NCI-H2107 (cell line): Measurements from ENCODE around the gene SRM.
"Not testable (repeated sequence)": the region's sequence is repeated elsewhere in the genome, so short reads cannot be mapped to it uniquely, and the experiment has no call there.

Experiments
- DNase-seq: peaks from one replicate; lab custom pipeline; 2025; lab: John Stamatoyannopoulos, UW

SRM gene

GRCh38 chr1:11019358-11019757 lies 40.5 kb downstream of the SRM start:
- DNase-seq = not testable (repeated sequence)

GRCh38 chr1:11013160-11013531 lies 46.7 kb downstream of the SRM start:
- DNase-seq = no peak

- DNase-seq = peak; percentile 89
Observed at GRCh38 chr1:11012260-11013159, 47.3 kb downstream of the SRM start, which contains the start of gene TARDBP. TARDBP (plus strand) TSS chr1:11012654; CDS start chr1:11013728, 1,074 bp downstream.
